Activated CD8-positive, alpha-beta T cell treated with anti-CD3 and anti-CD28 coated beads for 36 hours (primary cell): ENCODE results near the gene FRMPD2. TPM values are rescaled to one million over a fixed set of nuclear protein-coding genes. Genes with fewer than 3 reads are reported as not detected.
A peak's percentile ranks its signal among the peaks of the same experiment; 100 is the strongest.

ENCODE experiments used
- ATAC-seq: fragments of 200-7000 bp; cut with Tn5 transposase; one replicate; pipeline ENCODE4 v1.10.0; 2021; ENCODE audit warnings: mild to moderate bottlenecking, moderate library complexity
- CTCF ChIA-PET: fragments of 350-600 bp; sonication (Branson Sonifier 250); formaldehyde crosslinking; loops from one replicate; lab custom pipeline; 2021; ENCODE audit warnings: antibody characterized with exemption; lab: Charles Lee
- POLR2A ChIA-PET: fragments of 350-600 bp; sonication (Branson Sonifier 250); formaldehyde crosslinking; loops from one replicate; lab custom pipeline; 2021; ENCODE audit warnings: antibody characterized with exemption; lab: Charles Lee
- DNase-seq: peaks from one replicate; pipeline ENCODE4 v3.0.0-alpha.2; 2020
- H3K27ac Mint-ChIP-seq: one replicate; pipeline ENCODE4 v1.8.0; 2021; ENCODE audit warnings: mild to moderate bottlenecking, mixed read lengths
- H3K27me3 Mint-ChIP-seq: one replicate; pipeline ENCODE4 v1.8.0; 2021; ENCODE audit warnings: mixed read lengths
- H3K36me3 Mint-ChIP-seq: one replicate; pipeline ENCODE4 v1.8.0; 2021; ENCODE audit warnings: low read depth, mixed read lengths
- H3K4me1 Mint-ChIP-seq: one replicate; pipeline ENCODE4 v1.8.0; 2021; ENCODE audit warnings: low read depth, mixed read lengths
- H3K4me3 Mint-ChIP-seq: one replicate; pipeline ENCODE4 v1.8.0; 2021; ENCODE audit warnings: mild to moderate bottlenecking, moderate library complexity, mixed read lengths
- H3K9me3 Mint-ChIP-seq: one replicate; pipeline ENCODE4 v1.8.0; 2021; ENCODE audit warnings: mixed read lengths
- intact Hi-C: fragments of 100-400 bp; cut with micrococcal nuclease; formaldehyde crosslinking; loops from one replicate; pipeline ENCODE4 v1.10.0; 2022
- total RNA-seq, 2 experiments: library from RNA; stranded (reverse); gene quantifications; one replicate each; pipeline ENCODE4 v1.2.3, GENCODE V29; 2021
- TF ChIP-seq, protein P1 (sequence below): fragments of 200-600 bp; IDR thresholded peaks from one replicate; pipeline ENCODE4 v1.8.0; 2022; ENCODE audit warnings: antibody characterized with exemption, mild to moderate bottlenecking

The FRMPD2 gene
- total RNA-seq, 2 experiments from 2014 or later: not detected

- TF ChIP-seq, protein P1, sequence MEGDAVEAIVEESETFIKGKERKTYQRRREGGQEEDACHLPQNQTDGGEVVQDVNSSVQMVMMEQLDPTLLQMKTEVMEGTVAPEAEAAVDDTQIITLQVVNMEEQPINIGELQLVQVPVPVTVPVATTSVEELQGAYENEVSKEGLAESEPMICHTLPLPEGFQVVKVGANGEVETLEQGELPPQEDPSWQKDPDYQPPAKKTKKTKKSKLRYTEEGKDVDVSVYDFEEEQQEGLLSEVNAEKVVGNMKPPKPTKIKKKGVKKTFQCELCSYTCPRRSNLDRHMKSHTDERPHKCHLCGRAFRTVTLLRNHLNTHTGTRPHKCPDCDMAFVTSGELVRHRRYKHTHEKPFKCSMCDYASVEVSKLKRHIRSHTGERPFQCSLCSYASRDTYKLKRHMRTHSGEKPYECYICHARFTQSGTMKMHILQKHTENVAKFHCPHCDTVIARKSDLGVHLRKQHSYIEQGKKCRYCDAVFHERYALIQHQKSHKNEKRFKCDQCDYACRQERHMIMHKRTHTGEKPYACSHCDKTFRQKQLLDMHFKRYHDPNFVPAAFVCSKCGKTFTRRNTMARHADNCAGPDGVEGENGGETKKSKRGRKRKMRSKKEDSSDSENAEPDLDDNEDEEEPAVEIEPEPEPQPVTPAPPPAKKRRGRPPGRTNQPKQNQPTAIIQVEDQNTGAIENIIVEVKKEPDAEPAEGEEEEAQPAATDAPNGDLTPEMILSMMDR: no peak
- Mint-ChIP-seq H3K27ac (no peak overlapping the region), H3K27me3 (peaks cover 9% of the 10 kb centered on the region), H3K4me3 (no peak overlapping the region), H3K36me3 (no peaks in the 10 kb centered on the region), H3K4me1 (no peaks in the 10 kb centered on the region), H3K9me3 (peaks cover 2% of the 10 kb centered on the region)
- ATAC-seq (no peak), DNase-seq (no peak)
- ChIA-PET CTCF (interaction anchor here (0.9 to 1.6 kb wide), 2 partner anchors 21 to 440 kb away, joined by 3 to 4 read pairs; no protein-coding TSS in a partner anchor), POLR2A (no interaction called here)
- intact Hi-C loops: no loop called here
Observed at GRCh38 chr10:48216204-48216505, 58.3 kb downstream of the FRMPD2 start.

DNA sequence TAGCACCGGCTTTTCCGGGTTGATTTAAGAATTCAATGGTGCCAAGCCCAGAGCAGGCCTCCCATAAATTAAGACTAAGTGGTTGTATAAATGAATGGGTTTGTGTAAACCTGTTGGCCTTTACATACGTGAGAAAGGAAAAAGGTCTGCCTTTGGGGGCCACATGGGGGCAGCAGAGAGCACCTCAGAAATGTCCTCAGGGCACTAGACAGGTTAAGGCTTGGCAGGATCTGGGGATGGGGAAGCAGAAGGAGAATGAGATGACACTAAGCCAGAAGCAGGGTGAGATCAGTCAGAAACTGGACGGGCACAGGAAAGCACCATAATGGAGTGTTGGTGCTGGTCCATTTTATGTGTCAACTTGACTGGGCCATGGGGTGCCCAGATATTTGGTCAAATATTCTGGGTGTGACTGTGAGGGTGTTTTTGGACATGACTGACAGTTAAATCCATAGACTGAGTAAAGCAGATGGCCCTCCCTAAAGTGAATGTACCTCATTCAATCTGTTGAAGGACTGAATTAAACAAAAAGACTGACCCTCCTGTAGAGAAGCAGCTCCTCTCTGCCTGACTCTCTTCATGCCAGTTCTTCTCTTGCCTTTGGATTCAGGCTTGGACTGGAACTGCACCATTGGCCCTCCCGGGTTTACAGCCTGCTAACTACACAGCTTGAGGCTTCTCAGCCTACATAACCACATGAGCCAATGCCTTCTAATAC lies 58.9 kb downstream of the FRMPD2 start:
- H3K36me3 Mint-ChIP-seq: no peaks in the 10 kb centered on the region
- ATAC-seq (peak; percentile 49), DNase-seq (peak; percentile 64)
- ChIA-PET CTCF (interaction anchor here (0.7 to 1.5 kb wide), 6 partner anchors 10 to 75 kb away, joined by 3 to 7 read pairs (median 4); no protein-coding TSS in a partner anchor), POLR2A (no interaction called here)
- TF ChIP-seq, protein P1: peak; percentile 75
- intact Hi-C loops: no loop called here
- no peak overlapping the region for H3K27ac Mint-ChIP-seq
- H3K9me3 Mint-ChIP-seq: peaks cover 2% of the 10 kb centered on the region
- no peaks in the 10 kb centered on the region for H3K4me1 Mint-ChIP-seq
- peaks cover 9% of the 10 kb centered on the region for H3K27me3 Mint-ChIP-seq
- no peak overlapping the region for H3K4me3 Mint-ChIP-seq

- no peak overlapping the region for H3K27ac Mint-ChIP-seq
- ATAC-seq (no peak), DNase-seq (no peak)
- H3K9me3 Mint-ChIP-seq: peaks cover 2% of the 10 kb centered on the region
- intact Hi-C loops: no loop called here
- ChIA-PET POLR2A (no interaction called here), CTCF (interaction anchor here (0.7 to 1.5 kb wide), 5 partner anchors 9 to 75 kb away, joined by 4 to 7 read pairs (median 4); no protein-coding TSS in a partner anchor)
- TF ChIP-seq, protein P1: no peak
- no peaks in the 10 kb centered on the region for H3K4me1 Mint-ChIP-seq
- no peaks in the 10 kb centered on the region for H3K36me3 Mint-ChIP-seq
- H3K27me3 Mint-ChIP-seq: peaks cover 9% of the 10 kb centered on the region
- H3K4me3 Mint-ChIP-seq: no peak overlapping the region
Observed at GRCh38 chr10:48214716-48215485, 59.6 kb downstream of the FRMPD2 start.

GRCh38 chr10:48213047-48213446 lies 61.4 kb downstream of the FRMPD2 start:
- intact Hi-C loops: no loop called here
- no peak for ATAC-seq
- H3K27ac Mint-ChIP-seq: no peak overlapping the region

More at GRCh38 chr10:48213047-48213446, 61.4 kb downstream of the FRMPD2 start:
- H3K4me1 Mint-ChIP-seq: no peaks in the 10 kb centered on the region
- peaks cover 2% of the 10 kb centered on the region for H3K9me3 Mint-ChIP-seq
- CTCF ChIA-PET: interaction anchor here (0.6 to 1.9 kb wide), 2 partner anchors 10 to 45 kb away, joined by 3 to 6 read pairs; no protein-coding TSS in a partner anchor
- no peak overlapping the region for H3K4me3 Mint-ChIP-seq
- POLR2A ChIA-PET: no interaction called here
- H3K36me3 Mint-ChIP-seq: no peaks in the 10 kb centered on the region
- TF ChIP-seq, protein P1: no peak
- no peak for DNase-seq
- peaks cover 1% of the 10 kb centered on the region for H3K27me3 Mint-ChIP-seq
